Measurements from ENCODE around the gene GUCA2B. TPM values are rescaled to one million over a fixed set of nuclear protein-coding genes. Genes with fewer than 3 reads are reported as not detected.

The GUCA2B gene
- polyA plus RNA-seq, 4 donors = not detected

DNA sequence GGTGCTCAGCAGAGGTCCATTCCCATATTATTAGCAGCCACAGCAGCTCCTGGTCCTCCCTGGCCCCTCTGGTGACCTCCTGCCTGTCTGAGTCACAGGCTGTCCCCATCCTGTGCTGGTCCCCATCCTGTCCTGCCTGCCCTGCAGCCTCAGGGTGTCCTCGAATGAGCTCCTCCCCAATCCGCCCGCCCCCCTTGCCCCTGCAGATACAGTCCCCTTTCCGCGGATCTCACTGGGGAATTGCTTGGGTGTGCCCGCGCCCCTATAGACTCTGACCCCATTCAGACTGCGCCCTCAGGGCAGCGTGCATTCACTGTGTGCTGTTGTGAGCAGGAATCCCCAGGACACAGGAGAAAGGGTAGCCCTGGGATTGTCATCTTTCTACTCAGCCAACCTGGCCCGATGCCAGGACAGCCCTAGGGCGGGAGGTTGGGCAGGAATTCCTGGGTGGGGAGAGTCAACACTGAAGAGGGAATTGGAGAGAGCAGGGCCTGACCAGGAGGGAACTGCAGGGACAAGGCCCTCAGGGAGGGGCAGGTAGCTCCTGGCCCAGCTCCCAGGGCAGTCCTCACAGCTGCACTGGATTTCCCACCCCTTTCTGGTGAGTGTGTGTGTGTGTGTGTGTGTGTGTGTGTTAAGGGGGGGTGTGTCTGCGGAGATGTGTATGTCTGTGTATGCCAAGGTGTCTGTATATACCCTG is 12.5 kb downstream of the GUCA2B start:
- no peak for DNase-seq (ENCODE audit: low read depth in 4 of 4, low spot score in 2 of 4)

- DNase-seq (ENCODE audit: low read depth in 4 of 4, low spot score in 2 of 4) = no peak
These were observed 14.6 kb downstream of the GUCA2B start for GRCh38 chr1:42167611-42168390.

- no peak for DNase-seq (ENCODE audit: low read depth in 4 of 4, low spot score in 2 of 4)
These were observed 15.1 kb downstream of the GUCA2B start for GRCh38 chr1:42168391-42168670.

DNA sequence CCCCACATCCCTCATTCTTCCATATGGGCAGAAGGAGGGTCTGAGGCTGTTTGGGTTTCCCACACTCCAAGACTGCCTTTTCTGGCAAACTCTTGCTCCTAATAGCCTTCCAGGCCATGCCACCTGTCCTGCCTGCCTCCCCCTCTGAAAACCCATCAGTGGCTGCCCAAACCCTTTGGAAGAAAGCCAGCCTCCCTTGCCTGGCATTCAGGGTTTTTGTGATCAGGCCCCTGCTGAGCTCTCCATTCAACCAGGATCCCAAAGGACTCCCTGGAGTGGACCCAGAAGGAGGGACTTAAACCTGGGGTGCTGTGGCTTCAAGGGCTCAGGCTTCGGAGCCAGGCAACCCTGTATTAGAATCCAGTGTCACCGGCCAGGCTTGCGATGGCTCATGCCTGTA is 15.6 kb downstream of the GUCA2B start:
- DNase-seq (ENCODE audit: low read depth in 4 of 4, low spot score in 2 of 4) = no peak

GRCh38 chr1:42170779-42171621 is 17.8 kb downstream of the GUCA2B start:
- no peak for DNase-seq (ENCODE audit: low read depth in 4 of 4, low spot score in 2 of 4)

DNA sequence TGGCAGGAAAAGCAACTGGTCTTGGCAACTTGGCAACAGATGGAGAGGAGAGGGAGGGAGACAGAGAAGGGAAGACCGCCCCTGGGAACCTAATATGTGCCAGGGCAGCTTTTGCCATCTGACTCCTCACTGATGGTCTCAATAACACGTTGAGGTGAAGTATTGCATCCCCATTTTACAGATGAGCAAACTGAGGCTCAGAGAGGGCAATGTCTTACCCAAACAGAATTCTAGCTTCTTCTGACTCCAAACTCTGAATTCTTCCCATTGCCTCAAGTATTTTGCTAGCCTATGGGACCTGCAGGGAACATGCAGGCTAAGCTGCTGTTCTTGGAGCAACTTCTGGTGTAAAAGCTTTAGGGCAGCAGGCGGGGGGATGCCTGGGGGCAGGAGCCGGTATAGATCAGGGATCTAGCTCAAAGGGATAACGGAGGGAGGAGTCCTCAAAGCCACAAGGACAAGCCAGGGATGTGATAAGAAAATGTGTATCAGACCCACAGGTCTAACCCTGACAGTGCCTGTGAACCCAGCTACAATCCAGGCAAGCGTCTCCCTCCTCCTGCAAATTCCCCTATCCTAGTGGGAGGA is 18.6 kb downstream of the GUCA2B start:
- no peak for DNase-seq (ENCODE audit: low read depth in 4 of 4, low spot score in 2 of 4)

- DNase-seq (ENCODE audit: low read depth in 4 of 4, low spot score in 2 of 4) = no peak
These were observed 19.3 kb downstream of the GUCA2B start for GRCh38 chr1:42172381-42173133.

DNA sequence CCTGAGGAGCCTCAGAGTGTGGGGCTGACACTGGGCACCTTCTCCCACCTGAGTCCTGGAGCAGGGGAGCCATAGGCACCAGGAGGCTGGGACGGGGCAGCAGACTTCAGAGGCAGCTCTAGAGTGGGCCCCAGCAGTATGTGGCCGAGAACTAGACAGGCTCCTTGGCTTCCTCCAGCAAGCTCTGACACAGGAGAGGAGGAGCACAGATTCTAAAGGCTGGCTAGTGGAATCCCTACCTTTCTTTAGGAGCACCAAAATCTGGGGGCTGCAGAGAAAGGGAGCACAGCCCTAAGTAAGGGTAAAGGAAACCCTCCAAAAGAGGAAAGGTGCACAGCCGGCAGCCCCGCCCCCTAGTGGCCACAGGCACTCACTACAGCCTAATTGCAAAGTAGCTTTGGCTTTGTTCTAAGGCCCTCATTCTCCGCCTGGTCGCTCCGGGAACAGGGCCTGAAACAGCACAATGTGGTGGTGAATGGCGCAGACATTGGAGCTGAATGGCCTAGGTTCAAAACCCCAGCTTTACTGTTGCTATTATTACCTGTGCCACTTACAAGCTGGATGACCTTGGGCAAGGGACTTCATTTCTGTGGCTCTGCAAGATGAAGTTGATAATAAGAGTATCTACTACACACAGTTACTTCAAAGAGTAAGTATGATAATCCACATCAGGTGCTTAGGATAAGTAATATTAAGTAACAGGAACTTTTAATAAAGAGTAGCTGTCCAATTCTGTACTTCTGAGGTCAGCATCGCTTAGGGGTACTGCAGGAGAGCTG is 20.1 kb downstream of the GUCA2B start:
- no peak for DNase-seq (ENCODE audit: low read depth in 4 of 4, low spot score in 2 of 4)

- no peak for DNase-seq (ENCODE audit: low read depth in 4 of 4, low spot score in 2 of 4)
These were observed 20.9 kb downstream of the GUCA2B start for GRCh38 chr1:42173961-42174735.

DNA sequence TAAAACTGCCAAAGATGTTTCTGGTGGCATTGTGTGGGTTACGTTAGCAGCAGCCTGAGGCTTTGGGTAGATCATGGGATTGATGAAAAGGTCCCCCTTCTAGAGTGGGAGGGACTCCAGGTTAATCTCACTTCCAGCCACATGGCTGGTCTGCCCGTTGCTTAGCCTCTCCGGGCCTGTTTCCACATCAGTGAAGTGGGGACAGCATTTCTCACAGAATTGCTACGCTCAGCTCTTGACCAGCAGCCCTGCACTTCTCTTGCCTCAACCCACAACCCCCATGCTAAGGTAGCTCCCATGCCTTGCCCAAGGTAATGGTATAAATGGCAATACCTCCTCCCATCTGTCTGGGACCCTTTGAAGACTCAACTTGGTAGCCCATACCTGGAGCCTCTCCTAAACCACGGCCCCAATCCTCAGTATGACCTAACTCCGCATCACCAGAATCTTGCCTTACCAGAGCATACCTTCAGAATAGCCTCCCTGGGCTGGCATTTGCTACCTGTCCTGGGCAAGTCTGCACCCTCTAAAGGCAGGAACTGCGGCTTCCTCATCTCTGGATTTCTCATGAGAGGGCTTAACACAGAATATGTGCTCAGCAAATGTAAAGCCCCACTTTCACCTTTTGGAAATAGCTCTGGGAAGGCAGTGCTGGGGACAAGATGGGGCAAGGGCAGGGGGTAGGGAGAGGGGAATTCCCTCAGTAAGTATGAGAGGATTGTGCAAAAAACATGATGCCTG is 22.3 kb downstream of the GUCA2B start:
- no peak for DNase-seq (ENCODE audit: low read depth in 4 of 4, low spot score in 2 of 4)

GRCh38 chr1:42176902-42177519 is 23.8 kb downstream of the GUCA2B start:
- DNase-seq (ENCODE audit: low read depth in 4 of 4, low spot score in 2 of 4) = no peak

DNA sequence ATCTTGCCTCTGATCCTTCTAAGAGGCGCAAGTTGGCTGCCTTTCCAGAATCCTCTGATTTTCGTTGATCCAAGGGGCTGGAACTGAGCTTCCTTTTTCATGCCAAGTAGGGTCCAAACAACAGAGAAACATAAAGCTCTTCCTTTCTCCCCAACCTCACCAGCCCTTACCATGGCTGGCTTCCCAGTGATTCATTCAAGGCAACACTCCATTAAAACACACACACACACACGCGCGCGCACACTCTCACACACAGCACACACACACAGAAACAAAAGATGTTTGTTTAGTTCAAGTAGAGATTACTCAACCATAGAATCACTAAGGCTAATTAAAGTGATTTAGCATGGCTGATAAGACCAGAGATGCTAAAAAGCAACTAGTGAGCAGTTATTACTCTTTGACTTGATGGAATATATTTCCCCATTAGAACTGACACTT is 24.4 kb downstream of the GUCA2B start:
- DNase-seq (ENCODE audit: low read depth in 4 of 4, low spot score in 2 of 4) = no peak

GRCh38 chr1:42178249-42178648 is 25.0 kb downstream of the GUCA2B start:
- DNase-seq (ENCODE audit: low read depth in 4 of 4, low spot score in 2 of 4) = no peak

GRCh38 chr1:42179275-42179674 is 26.1 kb downstream of the GUCA2B start:
- DNase-seq (ENCODE audit: low read depth in 4 of 4, low spot score in 2 of 4) = no peak

DNA sequence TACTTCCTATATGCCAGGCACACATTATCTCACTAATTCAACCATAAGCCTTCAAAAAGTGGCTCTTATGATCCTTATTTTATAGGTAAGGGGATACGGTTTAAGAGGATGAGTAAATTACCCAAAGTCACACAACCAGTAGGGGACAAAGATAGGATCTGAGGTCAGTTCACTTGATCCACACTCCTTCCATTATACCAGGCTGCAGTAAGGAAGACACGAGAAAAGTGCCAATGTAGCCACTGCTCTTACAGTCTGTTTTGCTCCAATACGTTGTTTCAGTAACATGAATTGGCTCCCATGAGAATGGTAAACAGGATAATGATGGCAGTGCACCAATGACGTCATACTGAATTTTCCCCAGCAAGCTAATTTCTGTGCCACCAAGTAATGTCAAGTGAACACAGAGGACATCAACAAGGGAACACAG is 26.7 kb downstream of the GUCA2B start:
- no peak for DNase-seq (ENCODE audit: low read depth in 4 of 4, low spot score in 2 of 4)

GRCh38 chr1:42181687-42182086 is 28.5 kb downstream of the GUCA2B start:
- no peak for DNase-seq (ENCODE audit: low read depth in 4 of 4, low spot score in 2 of 4)

DNA sequence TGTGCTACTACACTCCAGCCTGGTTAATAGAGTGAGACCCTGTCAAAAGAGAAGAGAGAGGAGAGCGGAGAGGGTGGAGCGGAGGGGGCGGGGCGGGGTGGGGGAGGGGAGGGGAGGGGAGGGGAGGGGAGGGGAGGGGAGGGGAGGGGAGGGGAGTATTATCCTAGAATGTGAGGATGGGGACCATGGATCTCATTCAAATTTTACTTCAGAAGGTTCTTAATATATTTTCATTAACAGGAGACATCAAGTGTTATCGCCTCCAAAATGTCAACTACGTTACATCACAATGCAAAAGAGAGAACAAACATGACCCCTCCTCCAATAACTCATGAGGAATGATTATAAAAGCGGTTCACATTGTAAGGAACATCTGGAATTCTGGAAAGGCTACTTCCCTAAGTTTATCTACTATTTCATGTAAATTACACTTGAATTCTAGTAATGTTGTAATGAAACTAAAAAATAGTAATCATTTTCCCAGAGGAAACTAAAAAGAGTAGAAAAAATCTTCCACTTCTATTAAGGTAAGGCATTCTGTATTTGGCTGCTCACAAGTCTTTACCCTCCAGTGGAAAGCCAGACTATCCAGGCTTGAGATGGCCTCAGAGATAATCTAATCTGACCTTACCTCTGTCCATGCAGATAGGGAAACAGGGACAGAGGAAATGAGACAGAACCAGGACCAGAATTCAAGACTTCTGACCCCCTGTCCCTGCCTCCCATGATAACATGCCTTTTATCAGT is 30.2 kb downstream of the GUCA2B start:
- DNase-seq (ENCODE audit: low read depth in 4 of 4, low spot score in 2 of 4) = no peak

Measured in left renal cortex interstitium (tissue), 4 donors.